GDM1 (cell line): Measurements from ENCODE around the gene ARMC12.

Experiments used
- DNase-seq: peaks from one replicate; lab custom pipeline; 2025; lab: John Stamatoyannopoulos, UW

The ARMC12 gene

DNA sequence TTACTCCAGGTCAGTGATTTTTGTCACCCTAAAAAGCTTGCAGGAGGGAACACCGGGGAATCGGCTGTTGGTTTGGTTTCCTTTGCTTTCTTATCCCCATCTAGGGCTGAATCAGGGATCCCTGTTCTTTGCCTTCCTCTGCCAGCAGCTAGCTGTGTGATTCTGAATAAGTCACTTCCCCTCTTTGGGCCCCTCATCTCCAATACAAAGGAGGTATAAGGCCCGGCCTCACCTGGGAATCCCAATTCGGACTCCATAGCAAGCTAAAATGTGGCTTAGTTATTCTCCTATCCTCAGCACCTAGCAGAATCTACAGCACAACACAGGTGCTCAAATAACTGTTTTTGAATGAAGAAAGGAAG, 18.5 kb upstream of the ARMC12 start:
- DNase-seq: no peak

DNA sequence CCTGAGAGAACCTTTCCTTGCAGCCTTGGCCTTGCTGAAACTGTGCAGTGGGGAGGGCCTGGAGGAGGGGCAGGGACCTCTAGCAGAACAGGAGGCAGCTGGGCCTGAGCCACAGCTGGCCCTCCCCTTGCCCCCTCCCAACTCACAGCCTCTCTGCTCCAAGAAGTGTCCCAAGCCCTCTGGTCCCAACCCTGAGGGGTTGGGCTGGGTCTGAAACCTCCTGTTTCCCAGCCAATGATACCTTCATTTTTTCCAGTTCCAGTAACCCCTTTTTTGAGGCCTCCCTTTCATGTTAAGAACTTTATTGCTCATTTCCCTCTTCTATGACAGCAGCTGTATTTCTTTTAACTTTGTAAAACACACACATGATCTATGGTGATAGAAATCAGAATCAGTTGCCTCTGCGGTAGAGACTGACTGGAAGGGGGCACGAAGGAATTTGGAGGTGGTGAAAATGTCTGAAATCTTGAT, 17.9 kb upstream of the ARMC12 start:
- peak; percentile 30 for DNase-seq

DNA sequence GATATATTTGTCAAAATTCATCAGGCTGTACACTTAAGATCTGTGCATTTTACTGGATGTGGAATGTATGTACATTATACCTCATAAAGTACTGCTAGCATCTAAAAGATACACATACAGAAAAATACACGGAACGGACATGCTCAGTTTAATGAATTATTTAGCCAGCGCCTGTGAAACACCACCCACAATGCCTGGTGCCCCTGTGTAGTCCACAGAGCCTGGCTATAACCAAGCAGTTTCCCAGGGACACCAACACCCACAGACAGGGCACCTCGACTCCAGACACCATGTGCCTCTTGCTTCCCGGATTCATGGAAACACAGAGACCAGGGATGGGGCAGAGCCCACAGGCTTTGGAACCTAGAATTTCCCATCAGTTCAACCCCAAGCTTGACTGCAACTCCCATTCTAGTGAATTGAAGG, 17.4 kb upstream of the ARMC12 start:
- peak; percentile 63 for DNase-seq

DNA sequence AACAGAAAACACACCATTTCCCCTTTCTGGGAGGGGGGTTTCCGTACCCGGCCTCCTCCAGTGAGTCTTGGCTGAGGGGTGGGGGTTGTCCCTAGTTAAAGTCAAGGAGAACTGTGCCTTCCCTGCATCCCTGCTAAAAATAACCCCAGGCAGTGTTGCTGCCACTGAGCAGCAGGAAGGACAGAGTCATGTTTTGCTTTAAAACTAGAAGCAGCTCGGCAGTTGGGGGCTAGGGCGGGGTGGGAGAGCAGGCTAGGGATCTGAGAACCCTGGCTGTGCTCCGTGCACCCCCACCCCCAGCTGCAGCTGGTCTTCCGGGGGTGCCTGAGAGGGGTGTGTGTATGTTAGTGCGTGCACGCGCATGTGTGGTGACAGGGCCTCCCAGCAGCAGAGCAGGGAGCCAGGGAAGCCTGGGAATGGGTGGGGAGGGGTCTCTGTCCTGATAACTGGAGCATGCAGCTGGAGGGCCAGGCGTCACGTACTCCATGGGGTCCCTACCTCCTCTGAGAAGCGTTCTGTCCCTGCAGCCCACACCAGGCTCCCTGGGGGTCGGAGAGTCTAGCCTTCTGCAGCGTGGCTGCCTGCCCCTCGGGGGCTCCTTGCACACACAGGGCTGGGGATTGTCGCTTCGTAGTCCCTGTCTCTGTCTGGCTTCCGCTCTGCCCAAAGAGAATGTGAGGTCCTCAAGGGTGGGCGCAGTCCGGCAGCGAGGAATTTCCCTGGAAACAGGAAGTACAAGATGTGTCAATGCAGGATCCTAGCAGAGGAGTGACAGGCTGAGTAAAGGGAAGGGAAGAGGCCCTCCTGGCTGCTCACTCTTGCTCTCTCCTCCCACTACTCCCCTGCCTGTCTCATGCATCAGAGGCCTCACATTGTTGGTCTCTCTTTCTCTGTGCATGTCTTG, 16.8 kb upstream of the ARMC12 start:
- DNase-seq: peak; percentile 80

DNA sequence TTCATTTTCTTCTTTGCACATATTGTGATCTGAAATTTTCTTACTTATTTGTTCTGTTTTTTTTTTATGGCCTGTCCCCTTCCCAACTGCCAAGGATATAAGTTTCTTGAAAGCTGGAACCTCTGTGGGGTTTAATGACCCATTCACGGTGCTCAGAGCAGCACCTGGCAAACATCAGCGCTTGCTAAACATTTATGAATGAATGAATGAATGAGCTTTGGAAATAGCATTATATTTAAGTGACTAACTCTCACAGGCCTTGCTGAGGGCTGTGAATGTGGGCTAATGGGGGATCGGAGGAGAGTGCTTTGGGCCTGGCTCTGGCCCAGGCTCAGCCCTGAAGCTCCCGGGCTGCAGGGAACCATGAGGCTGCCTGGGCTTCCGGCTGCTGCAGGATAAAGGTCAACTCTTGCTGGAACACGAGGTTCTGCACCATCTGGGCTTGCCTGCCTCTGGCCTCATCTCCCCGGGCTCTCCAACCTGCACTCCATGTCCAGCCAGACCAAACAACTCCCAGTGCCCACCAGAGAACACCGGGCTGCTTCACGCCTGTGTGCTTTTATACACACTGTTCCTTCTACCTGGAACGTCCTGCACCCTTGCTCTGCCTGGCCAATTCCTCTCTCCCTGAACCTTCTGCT, 14.6 kb upstream of the ARMC12 start:
- no peak for DNase-seq

DNA sequence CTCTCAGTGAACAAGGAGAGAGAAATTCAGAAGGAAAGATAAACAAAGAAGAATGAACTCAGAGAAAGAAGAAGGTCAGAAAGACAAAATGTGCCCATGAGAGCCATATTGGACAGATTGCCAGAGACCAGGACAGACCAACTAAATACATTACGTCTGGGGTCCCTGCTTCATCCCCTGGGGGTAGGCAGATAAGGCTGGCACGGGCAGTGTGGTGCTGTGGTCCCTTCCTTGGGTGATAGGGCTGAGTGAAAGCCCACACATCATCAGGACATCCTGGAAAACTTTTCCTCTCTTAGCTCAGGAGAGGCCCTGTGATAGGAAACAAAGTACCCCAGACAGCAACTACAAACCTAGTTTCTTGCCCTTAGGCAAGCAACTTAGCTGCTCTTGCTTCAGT, 13.2 kb upstream of the ARMC12 start:
- no peak for DNase-seq

DNA sequence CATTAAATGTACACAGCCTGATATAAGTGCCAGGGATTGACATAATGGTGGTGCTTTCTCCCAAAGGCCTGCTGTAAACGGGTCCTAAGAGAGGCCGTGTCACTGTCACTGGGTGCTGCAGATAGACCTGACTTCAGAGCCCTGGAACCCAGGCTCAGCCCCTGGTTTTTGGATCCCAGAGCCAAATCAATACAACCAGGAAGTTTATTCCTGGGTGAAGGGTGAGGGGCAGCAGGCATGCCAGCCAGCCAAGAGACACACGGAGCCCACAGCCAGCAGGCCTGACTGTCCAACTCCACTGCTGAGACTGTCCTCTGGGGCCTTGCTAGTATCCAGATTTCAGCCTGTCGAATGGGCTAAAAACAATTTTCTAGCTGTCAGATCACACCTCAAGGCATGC, 12.8 kb upstream of the ARMC12 start:
- no peak for DNase-seq

DNA sequence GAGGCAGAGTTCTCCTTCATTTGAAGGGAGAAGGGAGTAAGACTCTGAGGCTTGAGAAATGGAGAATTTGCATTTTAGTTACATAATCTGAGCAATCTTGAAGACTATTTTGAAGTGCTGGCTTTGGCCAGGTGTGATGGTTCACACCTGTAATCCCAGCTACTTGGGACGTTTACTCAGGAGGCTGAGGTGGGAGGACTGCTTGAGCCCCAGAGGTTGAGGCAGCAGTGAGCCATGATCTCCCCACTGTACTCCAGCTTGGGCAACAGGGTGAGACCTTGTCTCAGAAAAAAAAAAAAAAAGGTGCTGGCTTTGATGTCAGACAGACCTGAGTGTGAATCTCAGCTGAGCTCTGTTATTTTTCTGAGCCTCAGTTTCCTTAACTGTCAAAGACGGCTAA, 12.4 kb upstream of the ARMC12 start:
- DNase-seq: no peak

DNA sequence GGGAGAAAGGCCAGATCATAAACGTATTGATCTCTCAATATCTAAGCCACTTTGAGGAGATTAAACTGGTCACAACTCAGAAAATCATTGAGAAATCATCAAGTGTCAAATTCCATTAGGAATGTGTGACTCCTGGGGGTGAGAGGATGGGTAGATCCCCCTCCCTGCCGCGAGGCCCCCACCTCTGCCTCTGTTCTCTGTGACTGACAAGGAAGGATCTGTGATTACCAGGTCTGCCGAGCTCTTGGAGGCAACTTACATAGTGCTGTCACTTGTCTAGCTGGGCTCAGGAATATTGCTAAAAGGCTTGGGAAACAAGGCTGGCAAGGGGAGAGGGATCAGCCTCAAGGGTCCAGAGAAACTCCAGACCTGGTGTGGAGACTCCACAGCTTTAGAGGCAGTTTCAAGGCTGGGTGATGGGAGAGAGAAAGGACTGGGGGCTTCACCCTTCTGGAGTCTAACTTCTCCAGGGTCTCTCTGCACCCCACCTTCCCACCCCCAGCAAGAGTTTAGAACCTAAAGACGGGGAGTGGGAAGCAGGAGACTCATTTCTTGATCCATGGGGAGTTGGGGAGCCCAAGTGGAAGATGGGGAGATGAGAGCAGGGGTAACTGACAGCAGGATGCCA, 11.6 kb upstream of the ARMC12 start:
- DNase-seq: no peak

DNA sequence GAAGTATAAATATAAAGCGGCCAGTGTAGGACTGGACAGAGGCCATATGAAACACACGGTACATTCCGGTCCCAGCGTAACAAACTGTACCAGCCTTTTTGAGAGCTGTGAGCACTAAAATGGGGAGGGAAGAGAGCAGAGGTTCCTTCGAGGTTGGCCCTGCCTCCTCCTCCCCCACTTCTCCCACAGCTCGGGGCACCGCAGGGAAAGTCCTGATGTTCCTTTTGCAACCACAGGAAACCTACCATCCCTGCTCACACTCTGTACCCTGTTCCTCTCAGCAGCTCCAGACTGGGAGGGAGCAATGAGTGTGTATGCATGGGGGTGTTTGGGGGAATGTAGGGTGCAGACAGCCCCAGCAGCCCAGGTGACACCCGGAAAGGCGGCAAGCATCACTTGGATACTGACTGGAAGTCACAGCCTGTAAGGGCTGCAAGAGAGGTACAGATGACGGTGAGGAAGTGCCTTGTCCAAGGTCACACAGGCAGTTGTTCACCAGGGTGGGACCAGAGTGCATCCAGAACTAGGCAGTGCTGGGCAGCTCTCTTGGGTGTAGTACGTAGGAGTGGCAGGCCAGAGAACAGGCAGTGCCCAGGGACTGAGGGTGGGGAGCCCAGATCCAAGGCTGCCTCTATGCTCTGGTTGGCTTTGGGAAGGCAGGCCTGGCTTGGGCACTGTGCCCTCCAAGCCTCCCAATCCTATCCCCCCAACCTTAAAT, 11.0 kb upstream of the ARMC12 start:
- DNase-seq: peak; percentile 52

DNA sequence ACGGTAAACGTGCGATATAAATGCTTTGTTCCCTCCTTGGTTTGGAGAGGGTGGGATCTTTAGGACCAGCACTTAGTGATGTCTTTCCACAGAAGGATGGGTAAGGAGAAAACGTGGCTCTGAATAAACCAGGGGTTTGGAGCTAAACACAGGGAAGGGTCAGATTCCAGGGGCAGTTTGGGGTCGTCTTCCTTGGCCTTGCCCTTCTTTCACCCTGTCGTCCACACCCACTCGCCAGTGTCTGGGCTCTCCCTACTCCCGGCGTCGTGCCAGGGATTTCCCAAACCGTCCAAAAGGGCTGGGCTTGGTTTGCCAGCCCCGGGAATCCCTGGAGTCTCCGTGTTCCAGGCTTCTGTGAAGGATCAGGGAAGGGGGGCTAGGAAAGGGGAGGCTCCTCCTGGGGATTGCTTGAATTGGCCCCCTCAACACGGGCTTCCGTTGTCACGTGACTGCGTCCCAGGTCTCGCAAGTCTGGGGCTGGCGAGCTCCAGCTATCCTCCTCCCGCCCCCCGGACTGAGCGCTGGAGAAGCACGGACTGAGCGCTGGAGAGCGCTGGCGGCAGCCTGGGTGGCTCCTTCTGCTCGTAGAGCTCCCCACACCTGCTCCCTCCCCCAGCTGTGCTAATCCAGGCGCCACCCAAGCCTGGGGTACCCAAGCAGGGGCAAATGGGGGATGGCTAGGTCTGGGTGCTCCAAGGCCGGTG, 9.4 kb upstream of the ARMC12 start:
- peak; percentile 69 for DNase-seq

DNA sequence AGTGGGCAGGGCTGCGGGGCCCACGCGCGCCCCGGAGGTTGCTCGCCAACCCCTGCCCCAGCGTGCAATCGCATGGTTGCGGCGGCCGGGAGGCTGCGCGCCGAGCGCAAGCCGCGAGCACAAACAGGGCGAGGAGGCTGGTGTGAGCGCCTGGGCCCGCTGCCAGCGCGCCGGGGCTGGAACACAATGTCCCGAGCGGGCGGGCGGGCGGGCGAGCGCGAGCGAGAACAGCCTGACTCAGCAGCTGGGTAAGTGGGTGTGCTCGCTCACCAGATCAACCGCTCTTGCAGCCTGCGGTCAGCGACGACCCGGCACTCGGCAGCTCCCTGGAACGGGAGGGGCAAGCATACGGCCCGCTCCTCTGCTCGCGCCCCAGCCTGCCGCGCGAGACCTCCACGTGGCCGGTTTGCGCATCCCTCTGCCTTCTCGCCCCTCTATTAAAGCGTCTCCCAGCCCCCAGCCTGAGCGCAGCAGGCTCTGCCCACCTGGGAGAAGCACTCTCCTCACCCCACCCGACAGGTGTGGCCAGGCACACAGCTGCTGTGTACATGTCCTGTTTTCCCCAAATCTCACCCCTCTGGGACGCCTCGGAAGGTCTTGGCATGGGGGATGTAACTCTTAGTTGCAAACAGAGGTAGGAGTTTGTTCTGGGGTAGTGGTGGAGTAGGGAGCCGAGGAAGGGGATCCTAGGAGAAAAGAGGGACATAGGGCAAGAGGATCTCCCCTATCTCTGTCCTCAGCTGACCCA, 8.7 kb upstream of the ARMC12 start:
- DNase-seq: peak; percentile 96

DNA sequence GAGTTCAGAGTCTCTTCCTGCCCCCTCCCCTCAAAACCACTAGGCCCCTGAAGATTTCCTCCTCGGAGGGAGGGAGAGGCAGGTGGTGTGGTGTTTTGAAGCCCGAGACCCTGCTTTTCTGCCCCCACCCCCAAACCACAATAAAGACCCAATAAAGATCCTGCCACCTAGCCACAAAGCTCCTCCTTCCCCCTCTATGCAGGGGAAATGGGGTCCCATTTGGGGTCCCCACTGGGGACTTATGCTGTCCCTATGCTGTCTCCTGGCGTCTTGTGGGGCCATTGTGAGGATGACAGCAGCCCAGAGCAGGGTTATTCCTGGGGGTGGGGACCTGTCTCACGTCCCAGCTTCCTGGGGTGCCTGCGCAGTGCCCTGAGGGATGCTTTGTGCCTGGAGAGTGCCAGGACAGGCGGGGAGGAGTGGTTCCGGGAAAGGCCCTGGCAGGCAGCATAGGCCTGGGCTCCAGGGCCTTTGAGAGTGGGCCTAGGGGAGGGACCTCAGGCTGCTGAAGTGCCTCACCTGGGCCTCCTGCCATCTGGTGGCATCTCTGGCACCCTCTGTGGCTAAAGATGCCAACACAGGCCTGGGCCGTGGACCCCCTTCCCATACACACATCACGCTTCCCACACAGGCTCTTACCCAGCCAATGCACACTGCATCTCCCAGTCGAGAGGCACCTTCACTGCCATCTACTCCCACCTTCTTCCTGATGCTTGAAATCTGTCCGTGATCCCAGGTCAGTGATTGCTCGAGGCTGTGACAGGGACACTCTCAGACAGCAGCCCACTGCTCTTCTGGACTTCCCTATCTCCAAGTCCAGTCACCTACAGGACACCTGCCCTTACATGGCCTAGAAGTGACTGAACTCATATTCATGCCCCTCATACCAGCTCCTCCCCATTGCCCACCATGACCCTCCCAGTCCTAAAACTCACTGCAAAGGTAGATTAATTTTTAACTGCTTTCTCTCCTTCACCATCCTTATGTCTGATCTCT, 7.9 kb upstream of the ARMC12 start:
- peak; percentile 69 for DNase-seq

DNA sequence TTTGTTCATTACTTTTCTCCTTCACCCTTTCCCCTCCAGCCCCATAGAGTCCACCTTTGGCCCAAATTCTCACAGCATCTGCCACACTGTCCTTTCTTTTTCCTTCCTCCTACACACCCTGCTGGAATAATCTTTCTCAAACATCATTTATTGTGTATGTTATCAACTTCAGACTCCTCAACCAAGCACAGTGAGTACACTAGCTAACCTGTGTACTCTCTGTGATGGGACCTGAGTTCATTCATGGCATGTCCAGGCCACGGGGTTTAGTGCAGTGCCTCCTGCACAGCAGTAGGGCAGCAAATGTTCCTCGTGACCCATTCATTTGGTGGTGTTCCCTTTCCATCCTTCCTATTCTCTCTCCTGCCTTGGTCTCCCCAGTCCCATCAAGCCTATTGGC, 7.1 kb upstream of the ARMC12 start:
- no peak for DNase-seq

DNA sequence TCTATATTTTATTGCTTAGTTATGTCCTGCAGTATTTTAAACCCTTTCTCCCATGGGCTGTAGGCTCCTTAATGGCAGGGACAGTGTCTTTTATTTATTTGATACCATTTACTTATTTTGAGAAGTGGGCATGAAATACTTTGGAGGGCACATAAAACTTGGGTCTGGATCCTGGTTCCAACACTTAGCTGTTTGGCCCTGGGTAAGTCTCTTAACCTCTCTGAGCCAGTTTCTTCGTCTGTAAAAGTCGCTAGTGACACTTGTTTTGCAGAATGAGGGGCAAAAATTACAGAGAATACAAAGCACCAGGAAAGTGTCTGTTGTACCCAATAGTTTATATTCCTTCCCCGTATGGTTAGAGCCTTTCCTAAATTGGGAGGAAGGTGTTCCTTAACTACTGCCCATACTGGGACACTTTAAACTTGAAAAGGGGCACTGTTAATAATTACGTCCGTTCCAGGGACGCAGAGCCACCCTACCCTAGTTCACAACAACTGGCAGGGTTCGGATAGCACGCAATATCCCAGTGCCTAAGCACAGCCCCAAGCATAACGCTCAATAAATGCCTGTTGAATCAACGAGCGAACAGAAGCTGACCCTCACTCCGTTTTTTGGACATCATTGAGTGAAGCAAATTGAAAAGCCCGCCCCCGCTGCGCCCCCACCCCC, 6.0 kb upstream of the ARMC12 start:
- DNase-seq: no peak

DNA sequence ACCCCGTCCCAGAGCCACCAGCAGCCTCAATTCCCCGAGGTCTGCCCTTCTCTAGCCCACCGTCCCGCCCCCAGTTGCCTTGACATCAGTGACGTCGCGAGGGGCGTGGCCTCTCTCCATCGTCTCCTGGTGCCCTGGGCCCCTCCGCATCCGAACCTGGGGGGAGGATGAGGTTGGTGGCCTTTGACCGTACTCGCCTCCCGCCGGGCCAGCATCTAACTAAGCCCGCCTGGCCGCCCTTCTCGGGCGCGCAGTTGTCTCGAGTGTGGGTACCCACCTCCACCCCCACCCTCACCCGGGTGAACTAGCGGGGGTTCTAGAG, 5.5 kb upstream of the ARMC12 start:
- peak; percentile 89 for DNase-seq

DNA sequence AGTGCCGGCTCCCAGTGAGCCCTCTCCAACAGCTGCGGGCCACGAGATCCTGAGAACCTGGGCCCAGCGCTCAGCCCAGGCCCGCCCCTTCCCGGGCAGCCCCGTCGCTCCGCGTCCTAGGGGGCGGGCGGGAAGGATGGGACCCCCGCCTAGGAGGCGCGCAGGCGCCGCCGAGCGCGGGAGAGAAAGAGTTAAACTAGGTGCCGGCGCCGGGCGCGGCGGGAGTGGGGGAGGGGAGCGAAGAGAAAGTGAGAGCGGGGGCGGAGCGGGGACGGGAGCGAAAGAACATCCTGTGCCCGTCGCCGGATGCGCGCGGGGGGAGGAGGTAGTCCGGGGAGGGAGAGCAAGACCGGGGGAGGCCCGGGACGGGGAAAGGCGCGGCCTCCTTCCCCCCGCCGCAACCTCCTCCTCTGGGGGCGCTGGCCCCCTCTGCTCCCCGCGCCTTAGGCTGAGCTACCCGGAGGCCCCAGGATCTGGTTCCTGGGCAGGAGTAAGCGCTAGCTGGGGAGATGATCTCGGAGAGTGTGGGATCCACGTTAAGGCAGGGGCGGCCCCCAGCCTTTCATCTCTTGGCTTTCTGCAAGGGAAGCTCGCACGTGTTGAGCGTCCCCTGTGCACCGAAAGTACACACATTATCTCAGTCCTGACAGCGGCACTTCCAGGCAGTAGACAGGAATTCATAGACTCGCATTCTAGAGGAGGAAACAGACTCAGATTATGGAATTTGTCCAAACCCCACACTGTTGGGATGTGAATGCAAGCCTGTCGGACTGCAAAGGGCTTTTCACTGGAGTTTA, 4.9 kb upstream of the ARMC12 start:
- DNase-seq: peak; percentile 82

DNA sequence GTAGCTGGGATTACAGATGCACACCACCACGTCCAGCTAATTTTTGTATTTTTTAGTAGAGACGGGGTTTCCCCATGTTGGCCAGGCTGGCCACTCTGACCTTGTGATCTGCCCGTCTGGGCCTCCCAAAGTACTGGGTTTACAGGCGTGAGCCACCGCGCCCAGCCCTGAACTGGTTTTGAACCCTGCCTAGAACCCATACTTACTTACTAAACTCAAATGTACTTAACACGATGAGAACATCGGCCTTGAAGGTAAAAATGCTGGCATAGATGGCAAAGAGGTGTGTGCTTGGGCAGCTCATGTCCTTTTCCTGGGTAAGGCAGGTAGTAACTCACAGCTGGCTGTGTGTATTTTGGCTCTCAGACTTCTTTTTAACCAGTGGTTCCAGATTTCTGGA, 3.2 kb upstream of the ARMC12 start:
- DNase-seq: no peak
